Stimulated activated CD8-positive, alpha-beta memory T cell treated with anti-CD3 and anti-CD28 coated beads, Interleukin-15, amount 100 ng/mL, for 48 hours (primary cell): ENCODE data around the gene ITPRID2.
A peak's percentile ranks its signal among the peaks of the same experiment; 100 is the strongest.

ENCODE experiments used
- DNase-seq, 2 donors: peaks; one replicate each; pipeline ENCODE4 v3.0.0-alpha.2; 2020; ENCODE audit warnings: low read depth in 2 of 2

Gene ITPRID2

GRCh38 chr2:181891258-181891965 lies at the start of gene ITPRID2:
Gene ITPRID2, plus strand, starts transcription at chr2:181891730. Its CDS starts 337 bp downstream, at chr2:181892067.
- DNase-seq = peak; percentile 69 to 70

- DNase-seq = no peak
Measured at GRCh38 chr2:181844551-181845290, 46.8 kb upstream of the ITPRID2 start.

GRCh38 chr2:181846399-181847197 lies 44.9 kb upstream of the ITPRID2 start:
- no peak for DNase-seq

- DNase-seq = no peak
Measured at GRCh38 chr2:181847198-181847556, 44.4 kb upstream of the ITPRID2 start.

GRCh38 chr2:181847702-181848101 lies 43.8 kb upstream of the ITPRID2 start:
- DNase-seq = no peak

DNA sequence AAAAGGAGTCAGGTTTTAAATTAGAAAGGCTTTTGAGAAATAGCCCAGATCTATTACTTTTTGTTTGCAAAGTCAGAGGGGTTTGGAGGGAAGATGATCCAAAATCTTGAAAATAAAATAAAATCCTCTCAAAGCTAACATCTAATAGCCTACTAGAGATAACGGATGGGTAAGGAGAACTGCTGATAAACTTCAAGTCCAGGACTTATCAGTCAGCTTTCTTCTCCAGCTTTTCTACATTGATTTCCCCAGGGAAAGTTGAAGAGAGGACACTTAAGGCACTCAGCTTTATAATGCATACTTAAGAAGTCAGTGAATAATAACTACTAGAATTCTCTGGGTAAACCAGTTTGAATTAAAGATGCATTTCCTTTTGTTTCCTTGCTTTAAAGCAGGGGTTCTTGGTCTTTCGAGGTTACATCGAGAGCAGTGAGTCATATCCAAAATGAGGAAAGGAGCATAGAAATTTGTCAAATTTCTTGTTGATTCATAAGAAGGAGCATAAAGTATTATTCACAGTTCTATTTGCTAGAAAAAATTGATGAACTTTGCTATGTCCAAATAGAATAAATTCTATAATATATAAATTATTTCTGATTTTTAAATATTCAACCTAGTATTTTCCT lies 43.2 kb upstream of the ITPRID2 start:
- no peak for DNase-seq

GRCh38 chr2:181849601-181850000 lies 41.9 kb upstream of the ITPRID2 start:
- DNase-seq = no peak

GRCh38 chr2:181850936-181851560 lies 40.5 kb upstream of the ITPRID2 start:
- DNase-seq = no peak

DNA sequence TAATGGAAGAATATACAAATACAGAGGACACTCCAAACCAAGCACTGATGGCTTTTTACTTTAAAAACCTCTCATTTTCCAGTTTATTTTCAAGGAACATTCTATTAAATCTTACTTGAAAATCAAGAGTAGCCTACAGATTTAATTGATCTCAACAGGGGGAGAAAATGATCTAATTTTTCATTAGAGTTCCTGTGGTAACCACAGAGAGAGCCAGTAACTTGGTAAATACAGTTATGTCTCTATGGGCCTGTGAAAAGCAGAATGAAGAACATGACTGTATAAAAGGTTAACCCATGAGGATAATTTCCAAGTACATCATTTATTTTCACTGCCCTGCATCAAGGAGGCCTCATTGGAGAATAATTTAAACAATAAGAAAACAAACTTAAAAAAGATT lies 39.8 kb upstream of the ITPRID2 start:
- no peak for DNase-seq

DNA sequence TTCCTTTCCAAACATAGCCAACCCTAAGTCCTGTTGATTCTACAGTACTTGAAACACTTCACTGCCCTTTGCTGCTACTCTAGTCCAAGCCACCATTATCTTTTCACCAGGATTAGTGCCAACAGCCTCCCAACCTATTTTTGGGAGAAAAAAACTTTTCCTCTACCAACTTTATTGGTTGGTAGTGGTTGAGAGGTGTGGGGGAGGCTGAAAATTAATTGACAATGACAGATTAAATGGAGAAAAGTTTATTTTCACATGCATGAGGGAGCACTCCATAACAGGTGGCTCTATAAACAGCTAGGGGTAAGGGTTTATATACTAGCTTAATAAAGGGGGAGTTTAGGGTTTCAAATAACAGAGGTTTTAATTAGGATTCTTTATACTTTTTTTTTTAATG lies 37.8 kb upstream of the ITPRID2 start:
- no peak for DNase-seq

DNA sequence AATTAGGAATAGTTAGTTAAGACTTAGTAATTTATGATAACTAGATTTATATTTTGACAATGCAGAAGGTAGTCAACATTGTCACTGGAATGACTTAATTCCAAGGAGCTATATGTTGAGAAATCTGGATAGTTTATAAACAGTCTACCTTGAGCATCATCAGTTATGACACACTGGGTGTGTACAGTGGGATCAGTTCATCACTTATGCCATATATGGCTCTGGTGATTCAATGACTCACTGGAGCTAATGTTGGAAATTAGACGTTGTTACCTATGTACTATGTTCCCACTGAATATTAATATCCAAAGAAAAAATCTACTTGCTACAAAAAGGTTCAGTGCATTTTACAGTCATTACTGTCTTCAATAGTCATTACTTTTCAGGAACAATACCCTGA lies 34.0 kb upstream of the ITPRID2 start:
- DNase-seq = no peak

DNA sequence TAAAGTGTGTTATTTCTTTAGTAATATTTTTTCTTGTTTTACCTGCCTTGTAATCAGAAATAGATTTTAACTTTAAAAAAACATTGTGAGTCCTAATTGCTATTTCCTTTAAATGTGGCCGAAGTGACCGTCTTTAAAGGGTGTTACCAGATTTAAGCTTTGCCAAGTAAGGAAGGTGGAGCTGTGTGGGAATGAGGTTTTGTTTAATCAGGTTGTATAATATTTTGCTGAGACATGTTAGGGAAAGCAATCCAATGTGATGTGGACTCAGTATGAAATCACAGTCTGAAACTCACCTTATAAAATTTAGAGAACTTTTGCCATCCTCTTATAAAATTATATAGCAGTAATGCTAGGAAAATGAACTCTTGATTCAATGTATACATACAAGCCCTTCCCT lies 32.9 kb upstream of the ITPRID2 start:
- DNase-seq = no peak

DNA sequence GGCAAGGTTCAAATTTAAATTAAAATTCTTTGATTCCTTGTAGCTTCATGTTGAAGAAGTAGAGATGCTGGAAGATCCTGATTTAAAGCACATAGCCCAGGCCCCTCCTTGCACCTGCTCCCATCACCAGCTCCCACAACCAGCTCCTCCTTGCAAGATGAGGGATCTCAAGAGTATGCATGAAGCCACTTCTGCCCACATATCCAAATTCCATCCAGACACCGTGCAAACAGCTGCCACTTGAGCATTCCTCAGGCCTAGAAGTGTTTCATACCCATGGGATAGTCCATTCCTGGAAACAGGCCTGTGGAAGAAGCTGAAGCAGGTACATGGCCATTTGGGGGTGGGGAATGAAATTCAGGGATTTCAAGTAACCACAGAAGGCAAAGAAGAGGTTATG lies 32.4 kb upstream of the ITPRID2 start:
- no peak for DNase-seq

- DNase-seq = no peak
Measured at GRCh38 chr2:181859803-181860202, 31.7 kb upstream of the ITPRID2 start.

DNA sequence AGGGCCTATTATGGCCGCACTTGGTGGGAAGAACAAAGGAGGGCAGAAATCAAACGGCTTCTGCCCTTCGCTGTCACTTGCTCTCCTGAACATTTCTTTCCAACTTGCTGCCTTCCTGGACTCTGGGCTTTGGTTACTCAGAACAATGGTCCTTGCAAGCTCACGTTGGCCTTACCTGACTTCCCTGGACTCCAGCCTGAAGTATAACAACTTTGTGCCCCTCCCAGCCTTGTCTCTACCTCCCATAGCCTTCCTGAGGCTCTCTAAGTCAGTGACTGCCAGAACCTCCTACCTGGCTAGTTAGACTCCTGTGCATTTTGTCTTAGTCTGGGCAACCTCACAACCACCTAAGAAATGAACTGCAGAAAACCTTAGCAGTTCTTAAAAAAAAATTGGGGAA lies 30.2 kb upstream of the ITPRID2 start:
- DNase-seq = no peak

GRCh38 chr2:181862583-181863281 lies 28.8 kb upstream of the ITPRID2 start:
- no peak for DNase-seq

- no peak for DNase-seq
Measured at GRCh38 chr2:181872178-181872577, 19.4 kb upstream of the ITPRID2 start.

DNA sequence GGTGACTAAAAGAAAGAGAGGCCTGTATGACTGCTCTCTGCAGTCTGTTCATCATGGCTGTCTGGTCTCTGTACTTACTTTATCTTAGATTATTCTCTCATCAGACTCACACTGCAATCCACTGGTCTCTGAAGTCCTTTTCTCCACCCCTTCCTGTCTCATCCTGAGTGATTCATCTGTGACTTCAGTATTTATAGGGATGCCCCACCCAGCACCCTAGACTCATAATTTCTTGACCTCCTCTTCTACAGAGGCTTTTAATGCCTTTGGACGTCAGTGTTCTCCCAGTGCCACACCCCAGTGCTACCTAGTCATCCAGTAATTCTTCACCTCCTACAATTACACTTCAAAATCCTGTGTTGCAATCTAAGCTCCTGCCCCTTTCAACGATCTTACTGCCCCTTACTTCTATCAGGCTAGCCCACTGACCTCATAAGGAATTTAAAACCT lies 14.9 kb upstream of the ITPRID2 start:
- DNase-seq = no peak

DNA sequence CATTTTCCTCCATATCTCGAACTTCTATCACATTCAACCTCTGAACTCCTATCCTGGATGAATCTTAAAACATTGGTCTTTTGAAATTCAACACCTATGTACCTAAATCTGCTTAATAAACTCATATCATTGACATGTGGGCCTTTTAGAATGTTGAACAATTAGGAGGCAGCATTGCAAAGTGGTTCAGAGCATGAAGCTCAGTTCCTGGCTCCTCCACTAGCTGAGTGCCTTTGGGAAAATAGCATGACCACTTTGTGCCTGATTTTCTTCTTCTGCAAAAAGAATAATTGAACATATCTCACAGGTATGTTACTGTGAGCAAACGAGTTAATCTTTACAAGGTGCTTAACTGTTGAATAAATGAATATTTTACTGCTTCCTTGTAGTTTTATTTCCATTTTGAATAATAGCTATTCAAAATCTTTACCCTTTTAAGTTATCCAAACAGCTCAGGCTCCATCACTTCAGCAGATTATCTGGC lies 14.3 kb upstream of the ITPRID2 start:
- no peak for DNase-seq

GRCh38 chr2:181878448-181878847 lies 13.1 kb upstream of the ITPRID2 start:
- DNase-seq = no peak

DNA sequence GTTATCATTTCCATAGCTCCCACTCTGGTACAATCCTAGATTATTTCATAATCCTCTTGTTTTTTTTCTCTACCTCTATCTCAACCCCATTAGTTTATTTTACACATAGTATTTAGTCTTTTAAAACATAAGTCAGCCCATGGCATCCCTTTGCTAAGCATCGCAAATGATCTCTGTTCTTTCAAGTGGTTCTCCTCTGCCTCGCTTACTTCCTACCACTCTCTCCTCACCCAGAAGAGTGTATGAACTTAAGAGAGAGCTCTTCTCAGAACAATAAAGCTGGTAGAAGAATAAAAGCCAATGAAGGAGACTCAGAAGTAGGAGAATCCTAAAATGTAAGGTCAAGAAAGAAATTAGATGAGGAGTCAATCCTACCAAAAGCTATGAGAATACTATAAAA lies 12.2 kb upstream of the ITPRID2 start:
- DNase-seq = no peak
